Neuronal stem cell (in vitro differentiated cells): Measurements from ENCODE around the gene IPO4.
A peak's percentile ranks its signal among the peaks of the same experiment; 100 is the strongest.

ENCODE experiments used
- DNase-seq: peaks from one replicate; pipeline ENCODE4 v3.0.0-alpha.2; 2013; ENCODE audit warnings: low spot score
- H2AFZ ChIP-seq: one replicate; pipeline ENCODE4 v1.6.1; 2013; ENCODE audit warnings: mild to moderate bottlenecking, low read length, inconsistent platforms
- H2AK5ac ChIP-seq: 2 replicates; pipeline ENCODE4 v1.6.1; 2013; ENCODE audit warnings: low read depth, mild to moderate bottlenecking, inconsistent platforms, low read length, moderate library complexity, mixed read lengths
- H2BK120ac ChIP-seq: 2 replicates; pipeline ENCODE4 v1.6.1; 2013; ENCODE audit warnings: low read depth, mild to moderate bottlenecking, inconsistent platforms, low read length, moderate library complexity, mixed read lengths
- H2BK12ac ChIP-seq: one replicate; pipeline ENCODE4 v1.6.1; 2013; ENCODE audit warnings: low read length, inconsistent platforms
- H2BK15ac ChIP-seq: 2 replicates; pipeline ENCODE4 v1.6.1; 2013; ENCODE audit warnings: mild to moderate bottlenecking, low read length, inconsistent platforms, mixed read lengths
- H2BK5ac ChIP-seq: one replicate; pipeline ENCODE4 v1.6.1; 2013; ENCODE audit warnings: inconsistent platforms, mild to moderate bottlenecking, low read length, moderate library complexity
- H3K14ac ChIP-seq: one replicate; pipeline ENCODE4 v1.6.1; 2013; ENCODE audit warnings: low read length, inconsistent platforms
- H3K18ac ChIP-seq: 2 replicates; pipeline ENCODE4 v1.6.1; 2013; ENCODE audit warnings: low read length, inconsistent platforms
- H3K23ac ChIP-seq: 2 replicates; pipeline ENCODE4 v1.6.1; 2013; ENCODE audit warnings: low read depth, mild to moderate bottlenecking, mixed read lengths, low read length, inconsistent platforms; ENCODE audit not compliant: poor library complexity
- H3K27ac ChIP-seq: replicated peaks from 3 replicates; pipeline ENCODE4 v1.5.1; 2013; ENCODE audit warnings: low read length, inconsistent platforms
- H3K27me3 ChIP-seq, 3 experiments: 2 replicates each; pipeline ENCODE4 v1.6.1; 2013; ENCODE audit warnings: low read length in 3 of 3, mild to moderate bottlenecking in 2 of 3, inconsistent platforms in 1 of 3, low read depth in 1 of 3, mixed read lengths in 1 of 3, moderate library complexity in 1 of 3; ENCODE audit not compliant: control insufficient read depth in 3 of 3, insufficient read depth in 3 of 3
- H3K36me3 ChIP-seq, 2 donors: replicated peaks in 1 of 2; 2 replicates each; pipeline ENCODE4 v1.6.1; 2013; ENCODE audit warnings: low read length in 2 of 2; ENCODE audit not compliant: control insufficient read depth in 2 of 2, insufficient read depth in 2 of 2
- H3K4ac ChIP-seq: 2 replicates; pipeline ENCODE4 v1.6.1; 2013; ENCODE audit warnings: inconsistent platforms, mild to moderate bottlenecking, low read length, moderate library complexity
- H3K4me1 ChIP-seq, 2 donors: 1 replicate in 1 of 2; 2 replicates in 1 of 2; pipeline ENCODE4 v1.6.1; 2013; ENCODE audit warnings: low read length in 2 of 2, low read depth in 1 of 2; ENCODE audit not compliant: control insufficient read depth in 2 of 2, insufficient read depth in 1 of 2
- H3K4me2 ChIP-seq: one replicate; pipeline ENCODE4 v1.6.1; 2013; ENCODE audit warnings: mild to moderate bottlenecking, low read length, inconsistent platforms; ENCODE audit not compliant: insufficient read depth, poor library complexity, severe bottlenecking
- H3K4me3 ChIP-seq, 2 donors: 2 replicates each; pipeline ENCODE4 v1.5.1; 2013; ENCODE audit warnings: low read length in 2 of 2, mild to moderate bottlenecking in 2 of 2, inconsistent platforms in 1 of 2, moderate library complexity in 1 of 2
- H3K79me1 ChIP-seq: one replicate; pipeline ENCODE4 v1.6.1; 2013; ENCODE audit warnings: low read depth, mild to moderate bottlenecking, inconsistent platforms, low read length, moderate library complexity
- H3K9ac ChIP-seq: one replicate; pipeline ENCODE4 v1.6.1; 2013; ENCODE audit warnings: mild to moderate bottlenecking, low read depth, low read length, inconsistent platforms; ENCODE audit not compliant: poor library complexity
- H3K9me3 ChIP-seq, 2 donors: replicated peaks in 1 of 2; 2 replicates each; pipeline versions ENCODE3 to v1.6.1; 2013; ENCODE audit warnings: low read length in 2 of 2, mild to moderate bottlenecking in 2 of 2, inconsistent platforms in 1 of 2, low read depth in 1 of 2, mixed read lengths in 1 of 2, moderate library complexity in 1 of 2; ENCODE audit not compliant: control insufficient read depth in 2 of 2, insufficient read depth in 1 of 2
- H4K8ac ChIP-seq: one replicate; pipeline ENCODE4 v1.6.1; 2013; ENCODE audit warnings: low read depth, mild to moderate bottlenecking, inconsistent platforms, low read length, moderate library complexity
- H4K91ac ChIP-seq: one replicate; pipeline ENCODE4 v1.6.1; 2013; ENCODE audit warnings: low read length, low read depth, mild to moderate bottlenecking, inconsistent platforms; ENCODE audit not compliant: poor library complexity
- WGBS, 2 donors: extraction: QIAGEN DNeasy Blood & Tissue Kit; methylation state at CpG; one replicate each; pipeline ENCODE4 v1.1.7; 2013; ENCODE audit warnings: missing lambda C conversion rate in 2 of 2, mixed read lengths in 1 of 2; ENCODE audit not compliant: insufficient read length in 2 of 2, insufficient replicate concordance in 1 of 2; ENCODE audit errors: extremely low coverage in 2 of 2; 5-methylcytosine and 5-hydroxymethylcytosine counted together

The IPO4 gene

DNA sequence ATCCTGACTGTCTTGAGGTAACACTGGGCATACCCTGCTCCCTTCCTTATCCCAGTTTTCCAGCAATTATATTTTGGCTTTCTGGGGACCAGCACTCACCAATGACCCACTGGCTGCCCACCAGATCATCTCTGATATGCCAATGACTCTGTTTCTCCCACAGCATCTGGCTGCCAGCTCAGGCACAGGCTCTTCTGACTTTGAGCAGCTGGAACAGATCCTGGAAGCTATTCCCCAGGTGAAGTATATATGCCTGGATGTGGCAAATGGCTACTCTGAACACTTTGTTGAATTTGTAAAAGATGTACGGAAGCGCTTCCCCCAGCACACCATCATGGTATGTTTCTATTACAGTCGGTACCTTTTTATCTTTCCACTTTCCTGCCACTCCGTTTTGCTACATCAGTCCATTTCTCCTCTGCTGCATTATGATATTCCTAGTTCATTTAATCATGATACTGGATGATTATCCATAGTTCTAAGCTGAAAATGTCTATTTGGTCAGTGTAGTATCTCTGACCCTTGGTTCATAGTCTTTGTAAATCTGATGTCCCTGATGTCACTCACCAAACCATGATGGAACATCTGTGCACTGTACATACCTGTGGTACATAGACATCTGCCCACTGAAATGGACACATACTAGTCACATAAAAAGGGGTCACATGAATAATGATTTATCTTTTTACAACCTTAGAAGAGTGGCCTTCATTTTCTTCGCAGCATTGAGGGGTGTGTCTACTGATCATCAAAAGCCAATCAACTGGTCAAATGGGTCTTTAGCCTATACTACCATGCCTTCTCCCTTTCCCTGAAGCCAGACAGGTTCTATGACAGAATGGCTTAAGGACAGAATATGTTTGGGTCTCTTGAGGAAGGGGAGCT is 47.4 kb upstream of the IPO4 start:
- H2BK15ac ChIP-seq = no peak overlapping the region
- no peak overlapping the region for H3K4ac ChIP-seq
- no peak overlapping the region for H2BK5ac ChIP-seq
- H3K4me2 ChIP-seq = no peak overlapping the region
- DNase-seq = no peak
- peaks cover 9 to 10% of the 10 kb centered on the region in 2 donors for H3K4me1 ChIP-seq
- H3K9ac ChIP-seq = no peak overlapping the region
- no peak overlapping the region for H2BK12ac ChIP-seq
- no peak overlapping the region for H3K27ac ChIP-seq
- peaks cover 5% of the 10 kb centered on the region for H3K79me1 ChIP-seq
- no peak overlapping the region for H2BK120ac ChIP-seq
- H3K23ac ChIP-seq = no peak overlapping the region
- peaks cover 40 to 71% of the 10 kb centered on the region in 2 donors for H3K36me3 ChIP-seq
- H4K8ac ChIP-seq = no peak overlapping the region
- H3K27me3 ChIP-seq = no peaks in the 10 kb centered on the region
- no peak overlapping the region for H4K91ac ChIP-seq
- no CpG with 5 or more reads among the region's 5 CpGs for WGBS, 2 donors
- no peak overlapping the region for H3K4me3 ChIP-seq
- H3K14ac ChIP-seq = no peak overlapping the region
- no peak overlapping the region for H2AK5ac ChIP-seq
- no peak overlapping the region for H2AFZ ChIP-seq
- no peak overlapping the region for H3K18ac ChIP-seq
- no peaks in the 10 kb centered on the region for H3K9me3 ChIP-seq

DNA sequence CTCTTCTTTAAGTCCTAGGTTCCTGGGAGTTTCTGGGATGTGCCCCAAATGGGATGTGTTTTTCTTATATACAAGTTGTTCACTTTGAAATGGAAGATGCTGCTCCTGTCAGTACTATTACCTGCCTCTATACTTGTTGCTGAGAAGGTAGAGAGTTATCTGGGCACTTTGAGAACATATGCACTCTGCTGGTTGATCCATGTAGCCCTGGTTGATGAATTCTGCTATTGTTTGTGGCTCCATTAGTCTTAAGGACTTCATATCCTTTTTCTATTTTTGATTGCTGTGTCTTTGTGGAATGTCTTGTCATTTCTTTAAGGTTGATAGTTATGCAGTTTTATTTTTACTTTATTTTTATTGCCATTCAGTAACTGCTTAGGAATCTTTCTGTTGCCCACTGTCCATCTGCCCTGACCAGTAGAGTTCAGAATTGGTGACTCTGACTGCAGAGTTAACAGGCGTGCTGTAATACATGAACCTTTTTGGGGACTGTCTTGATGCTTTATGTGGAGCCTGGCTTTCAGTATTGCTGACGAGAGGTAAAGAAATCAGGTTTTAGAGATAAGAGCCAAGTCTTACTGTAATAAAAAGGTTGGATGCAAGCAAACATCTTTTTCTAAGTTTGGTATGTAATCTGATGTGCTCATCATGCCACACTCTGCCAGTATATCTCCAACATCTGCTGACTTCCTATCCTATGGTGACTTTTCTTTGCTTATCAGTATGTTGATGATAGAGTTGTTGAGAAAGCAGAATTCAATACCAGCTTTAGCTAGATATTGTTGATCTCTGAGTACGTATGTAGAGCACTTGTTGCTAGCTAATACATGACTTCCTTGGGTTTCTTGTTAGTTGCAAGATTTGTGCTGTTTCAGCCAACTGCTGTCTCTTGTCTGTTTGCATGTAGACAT is 45.7 kb upstream of the IPO4 start:
- Histone ChIP-seq H3K4me2 (no peak overlapping the region), H2BK12ac (no peak overlapping the region), H3K4ac (no peak overlapping the region), H3K36me3 (peaks cover 25 to 59% of the 10 kb centered on the region in 2 donors), H3K18ac (no peak overlapping the region), H2AK5ac (no peak overlapping the region), H2AFZ (no peak overlapping the region), H3K27me3 (no peaks in the 10 kb centered on the region), H2BK5ac (no peak overlapping the region), H4K91ac (no peak overlapping the region), H3K9me3 (no peaks in the 10 kb centered on the region), H3K4me1 (peaks cover 9 to 11% of the 10 kb centered on the region in 2 donors), H3K4me3 (no peak overlapping the region), H3K14ac (no peak overlapping the region), H3K27ac (no peak overlapping the region), H3K9ac (no peak overlapping the region), H4K8ac (no peak overlapping the region), H2BK15ac (no peak overlapping the region), H3K23ac (no peak overlapping the region), H3K79me1 (peaks cover 5% of the 10 kb centered on the region), H2BK120ac (no peak overlapping the region)
- no CpG with 5 or more reads among the region's 3 CpGs for WGBS, 2 donors
- no peak for DNase-seq

DNA sequence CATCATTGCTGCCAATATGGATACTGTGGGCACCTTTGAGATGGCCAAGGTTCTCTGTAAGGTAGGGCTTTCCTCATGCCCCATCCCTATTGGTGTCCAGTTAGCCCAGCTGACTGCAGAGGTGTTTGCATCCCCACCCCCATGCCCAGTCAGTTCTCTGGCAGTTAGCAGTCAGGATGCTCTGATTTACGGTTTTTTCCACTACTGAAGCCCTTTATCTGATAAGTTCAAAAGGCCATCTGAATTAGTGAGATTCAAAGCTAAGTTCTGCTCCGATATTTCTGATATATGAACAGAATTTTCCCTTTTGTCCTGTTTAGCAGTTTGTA is 44.9 kb upstream of the IPO4 start:
- H2BK15ac ChIP-seq = no peak overlapping the region
- H3K23ac ChIP-seq = no peak overlapping the region
- no peak overlapping the region for H2AFZ ChIP-seq
- H3K36me3 ChIP-seq = peaks cover 19 to 51% of the 10 kb centered on the region in 2 donors
- no peak overlapping the region for H3K27ac ChIP-seq
- no peak overlapping the region for H3K4me2 ChIP-seq
- H2AK5ac ChIP-seq = no peak overlapping the region
- H3K9ac ChIP-seq = no peak overlapping the region
- no peaks in the 10 kb centered on the region for H3K27me3 ChIP-seq
- no peaks in the 10 kb centered on the region for H3K9me3 ChIP-seq
- no peak overlapping the region for H3K18ac ChIP-seq
- H3K14ac ChIP-seq = no peak overlapping the region
- no peak overlapping the region for H3K4ac ChIP-seq
- peaks cover 5% of the 10 kb centered on the region for H3K79me1 ChIP-seq
- H2BK5ac ChIP-seq = no peak overlapping the region
- no peak overlapping the region for H2BK120ac ChIP-seq
- DNase-seq = no peak
- peak overlapping the region in 1 of 2 donors; percentile 86 for H3K4me3 ChIP-seq
- H3K4me1 ChIP-seq = peaks cover 9 to 11% of the 10 kb centered on the region in 2 donors
- H4K91ac ChIP-seq = no peak overlapping the region
- H2BK12ac ChIP-seq = no peak overlapping the region
- no peak overlapping the region for H4K8ac ChIP-seq
- no CpG with 5 or more reads among the region's 2 CpGs for WGBS, 2 donors
